Measurements from ENCODE around the gene SKAP2.

- no peak for TF ChIP-seq CTCF (IDR thresholded peaks at IDR 0.05)
- no peak for TF ChIP-seq POLR2A (IDR thresholded peaks at IDR 0.05)
Measured at GRCh38 chr7:26657686-26658388, 206.6 kb downstream of the SKAP2 start.

Data from adrenal gland (tissue), 5 donors.